ENCODE measurements around the gene ZNF358. TPM values are rescaled to one million over a fixed set of nuclear protein-coding genes. Genes with fewer than 3 reads are reported as not detected.

The ZNF358 gene
- total and polyA plus RNA-seq, 10 of the 15 experiments (the other 5 are each of a cell fraction or from before 2014, with no cell fraction given), result 0.09 to 6.3 (median 1.9) TPM; not detected in 1

DNA sequence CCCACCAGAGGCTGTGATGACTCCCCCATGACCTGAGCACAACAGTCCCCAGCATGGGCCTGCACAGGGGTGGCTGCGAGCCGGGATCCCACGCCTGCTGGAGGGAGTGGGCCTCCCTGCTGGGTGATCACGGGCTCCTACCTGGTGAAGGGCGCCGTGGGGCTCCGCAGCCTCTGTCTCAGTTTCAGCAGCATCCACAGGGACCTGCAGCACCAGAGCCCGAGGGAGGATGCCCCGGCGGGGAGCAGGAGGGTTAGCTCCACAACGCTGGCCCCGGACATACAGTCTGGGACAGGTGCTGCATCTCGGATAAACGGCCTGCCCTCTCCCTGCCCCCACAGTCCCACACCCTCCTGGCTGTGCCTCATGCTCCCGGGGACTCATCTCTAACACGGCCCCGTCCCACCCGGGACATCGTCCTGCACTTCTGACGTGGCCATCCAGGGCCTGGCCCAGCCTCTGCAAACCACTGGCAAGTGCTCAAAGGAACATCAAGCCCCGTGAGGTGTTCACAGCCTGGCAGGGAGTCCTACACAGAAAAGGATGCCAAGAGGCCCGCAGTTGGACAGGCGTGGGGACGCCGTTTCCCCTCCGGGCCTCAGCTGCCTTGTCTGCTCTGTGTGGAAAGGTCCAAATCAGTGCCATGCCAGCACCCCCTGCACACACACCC, 37.6 kb upstream of the ZNF358 start:
- Histone ChIP-seq H3K4me2 (ENCODE audit: control insufficient read depth, insufficient read depth) (no peak overlapping the region), H3K9me3 (replicated peaks; ENCODE audit: control insufficient read depth, insufficient read depth, low read length) (no peaks in the 10 kb centered on the region), H3K27me3 (replicated peaks in 1 of 2; ENCODE audit: control insufficient read depth in 2 of 2, insufficient read depth in 2 of 2, low read length in 1 of 2) (no peaks in the 10 kb centered on the region), H2AFZ (ENCODE audit: control insufficient read depth, low read depth, low read length) (no peak overlapping the region), H3K4me3 (no peak overlapping the region), H3K36me3 (ENCODE audit: control insufficient read depth in 2 of 2, insufficient read depth in 2 of 2, low read length in 1 of 2) (no peaks in the 10 kb centered on the region), H3K9ac (ENCODE audit: control insufficient read depth, insufficient read depth, low read length) (no peak overlapping the region), H3K27ac (ENCODE audit: control insufficient read depth, insufficient read depth) (no peak overlapping the region), H4K20me1 (ENCODE audit: control insufficient read depth, insufficient read depth) (no peaks in the 10 kb centered on the region), H3K4me1 (ENCODE audit: control insufficient read depth, insufficient read depth, low read length) (peaks cover under 1% of the 10 kb centered on the region), H3K79me2 (ENCODE audit: control insufficient read depth, insufficient read depth, low read length) (no peaks in the 10 kb centered on the region)
- RAD21 ChIA-PET (ENCODE audit: unreplicated experiment), result no interaction called here
- in situ Hi-C loops (cut with MboI) (no loop called here), intact Hi-C loops (cut with micrococcal nuclease; ENCODE audit: unreplicated experiment) (no loop called here)
- DNase-seq (ENCODE audit: low read depth, low spot score), result no peak
- TF ChIP-seq RB1 (IDR thresholded peaks at IDR 0.05; ENCODE audit: borderline replicate concordance) (no peak), POLR2AphosphoS5 (IDR thresholded peaks at IDR 0.05; ENCODE audit: low read length) (peak; percentile 18; the same call in 1 of the 2 replicates)
- 73% methylated on average over 26 of the region's 26 CpGs for WGBS (ENCODE audit: insufficient coverage, insufficient replicate concordance, low lambda C conversion rate, missing lambda C conversion rate)
- POLR2A ChIA-PET, result no interaction called here
- SMC1A ChIA-PET (ENCODE audit: uncharacterized antibody, unreplicated experiment), result no interaction called here
- ATAC-seq, result peak; percentile 9; the same call in 2 of the 3 replicates
- BruUV-seq (replicated peaks), result no TSS peak
- FAIRE-seq, result no peak
- CTCF ChIA-PET, result no interaction called here

DNA sequence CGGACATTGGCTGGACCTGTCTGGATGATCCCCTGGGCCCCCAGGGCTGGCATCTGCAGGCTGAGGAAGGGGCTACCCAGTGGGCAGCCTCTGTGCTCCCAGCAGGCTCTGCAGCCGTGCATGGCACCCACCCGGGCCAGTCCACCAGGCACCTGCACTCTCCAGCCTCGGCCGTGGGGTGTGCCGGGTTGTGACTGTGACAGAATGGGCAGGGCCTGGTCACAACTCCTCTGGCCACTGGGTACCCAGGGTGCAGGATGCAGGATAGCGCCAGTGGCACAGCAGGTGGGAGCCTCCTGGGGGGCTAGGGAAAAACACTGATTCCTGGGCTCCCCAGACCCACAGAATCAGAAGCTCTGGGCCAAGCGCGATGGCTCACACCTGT, 37.1 kb upstream of the ZNF358 start:
- SMC1A ChIA-PET (ENCODE audit: uncharacterized antibody, unreplicated experiment), result no interaction called here

More for the DNA sequence above, 37.1 kb upstream of the ZNF358 start:
- in situ Hi-C loops (cut with MboI) (no loop called here), intact Hi-C loops (cut with micrococcal nuclease; ENCODE audit: unreplicated experiment) (no loop called here)
- Histone ChIP-seq H3K79me2 (ENCODE audit: control insufficient read depth, insufficient read depth, low read length) (no peaks in the 10 kb centered on the region), H3K4me3 (no peak overlapping the region), H3K9ac (ENCODE audit: control insufficient read depth, insufficient read depth, low read length) (no peak overlapping the region), H3K4me1 (ENCODE audit: control insufficient read depth, insufficient read depth, low read length) (no peaks in the 10 kb centered on the region), H3K4me2 (ENCODE audit: control insufficient read depth, insufficient read depth) (no peak overlapping the region), H3K9me3 (replicated peaks; ENCODE audit: control insufficient read depth, insufficient read depth, low read length) (no peaks in the 10 kb centered on the region), H4K20me1 (ENCODE audit: control insufficient read depth, insufficient read depth) (no peaks in the 10 kb centered on the region), H3K27ac (ENCODE audit: control insufficient read depth, insufficient read depth) (no peak overlapping the region), H3K27me3 (replicated peaks in 1 of 2; ENCODE audit: control insufficient read depth in 2 of 2, insufficient read depth in 2 of 2, low read length in 1 of 2) (no peaks in the 10 kb centered on the region), H2AFZ (ENCODE audit: control insufficient read depth, low read depth, low read length) (no peak overlapping the region), H3K36me3 (ENCODE audit: control insufficient read depth in 2 of 2, insufficient read depth in 2 of 2, low read length in 1 of 2) (no peaks in the 10 kb centered on the region)
- peak; percentile 5; the same call in 1 of the 3 replicates for ATAC-seq
- ChIA-PET CTCF (no interaction called here), RAD21 (ENCODE audit: unreplicated experiment) (no interaction called here), POLR2A (no interaction called here)
- WGBS (ENCODE audit: insufficient coverage, insufficient replicate concordance, low lambda C conversion rate, missing lambda C conversion rate), result 79% methylated on average over 9 of the region's 9 CpGs
- no TSS peak for BruUV-seq (replicated peaks)
- no peak for TF ChIP-seq MTA3 (IDR thresholded peaks at IDR 0.05; ENCODE audit: borderline replicate concordance, low read length)
- no peak for TF ChIP-seq WRNIP1 (IDR thresholded peaks at IDR 0.05; ENCODE audit: borderline replicate concordance, low read depth, low read length)
- no peak for TF ChIP-seq NFYA (IDR thresholded peaks at IDR 0.05; ENCODE audit: borderline replicate concordance, low read depth, low read length)
- TF ChIP-seq POLR2AphosphoS2 (IDR thresholded peaks at IDR 0.05; ENCODE audit: low read depth, low read length), result no peak
- no peak for TF ChIP-seq BACH1 (IDR thresholded peaks at IDR 0.05; ENCODE audit: borderline replicate concordance)
- TF ChIP-seq CHD2 (IDR thresholded peaks at IDR 0.05; ENCODE audit: borderline replicate concordance, low read depth, low read length), result no peak
- TF ChIP-seq SREBF1 (IDR thresholded peaks at IDR 0.05; ENCODE audit: low read length), result no peak
- TF ChIP-seq NFXL1 (IDR thresholded peaks at IDR 0.05; ENCODE audit: borderline replicate concordance), result no peak
- TF ChIP-seq, protein P1, sequence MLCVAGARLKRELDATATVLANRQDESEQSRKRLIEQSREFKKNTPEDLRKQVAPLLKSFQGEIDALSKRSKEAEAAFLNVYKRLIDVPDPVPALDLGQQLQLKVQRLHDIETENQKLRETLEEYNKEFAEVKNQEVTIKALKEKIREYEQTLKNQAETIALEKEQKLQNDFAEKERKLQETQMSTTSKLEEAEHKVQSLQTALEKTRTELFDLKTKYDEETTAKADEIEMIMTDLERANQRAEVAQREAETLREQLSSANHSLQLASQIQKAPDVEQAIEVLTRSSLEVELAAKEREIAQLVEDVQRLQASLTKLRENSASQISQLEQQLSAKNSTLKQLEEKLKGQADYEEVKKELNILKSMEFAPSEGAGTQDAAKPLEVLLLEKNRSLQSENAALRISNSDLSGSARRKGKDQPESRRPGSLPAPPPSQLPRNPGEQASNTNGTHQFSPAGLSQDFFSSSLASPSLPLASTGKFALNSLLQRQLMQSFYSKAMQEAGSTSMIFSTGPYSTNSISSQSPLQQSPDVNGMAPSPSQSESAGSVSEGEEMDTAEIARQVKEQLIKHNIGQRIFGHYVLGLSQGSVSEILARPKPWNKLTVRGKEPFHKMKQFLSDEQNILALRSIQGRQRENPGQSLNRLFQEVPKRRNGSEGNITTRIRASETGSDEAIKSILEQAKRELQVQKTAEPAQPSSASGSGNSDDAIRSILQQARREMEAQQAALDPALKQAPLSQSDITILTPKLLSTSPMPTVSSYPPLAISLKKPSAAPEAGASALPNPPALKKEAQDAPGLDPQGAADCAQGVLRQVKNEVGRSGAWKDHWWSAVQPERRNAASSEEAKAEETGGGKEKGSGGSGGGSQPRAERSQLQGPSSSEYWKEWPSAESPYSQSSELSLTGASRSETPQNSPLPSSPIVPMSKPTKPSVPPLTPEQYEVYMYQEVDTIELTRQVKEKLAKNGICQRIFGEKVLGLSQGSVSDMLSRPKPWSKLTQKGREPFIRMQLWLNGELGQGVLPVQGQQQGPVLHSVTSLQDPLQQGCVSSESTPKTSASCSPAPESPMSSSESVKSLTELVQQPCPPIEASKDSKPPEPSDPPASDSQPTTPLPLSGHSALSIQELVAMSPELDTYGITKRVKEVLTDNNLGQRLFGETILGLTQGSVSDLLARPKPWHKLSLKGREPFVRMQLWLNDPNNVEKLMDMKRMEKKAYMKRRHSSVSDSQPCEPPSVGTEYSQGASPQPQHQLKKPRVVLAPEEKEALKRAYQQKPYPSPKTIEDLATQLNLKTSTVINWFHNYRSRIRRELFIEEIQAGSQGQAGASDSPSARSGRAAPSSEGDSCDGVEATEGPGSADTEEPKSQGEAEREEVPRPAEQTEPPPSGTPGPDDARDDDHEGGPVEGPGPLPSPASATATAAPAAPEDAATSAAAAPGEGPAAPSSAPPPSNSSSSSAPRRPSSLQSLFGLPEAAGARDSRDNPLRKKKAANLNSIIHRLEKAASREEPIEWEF (IDR thresholded peaks at IDR 0.05; ENCODE audit: insufficient replicate concordance, low read depth, low read length), result no peak
- no peak for TF ChIP-seq RBBP5 (conservative IDR thresholded peaks at IDR 0.05)
- no peak for DNase-seq (ENCODE audit: low read depth, low spot score)
- FAIRE-seq, result no peak

Measured in GM12878 (cell line).